HG02642 (cell line): Measurements from ENCODE around the gene RRAGC.
"Not testable (repeated sequence)": the region's sequence is repeated elsewhere in the genome, so short reads cannot be mapped to it uniquely, and the experiment has no call there.

ENCODE experiments used
- ATAC-seq: cut with Tn5 transposase; IDR thresholded peaks from one replicate; pipeline ENCODE4 v1.9.1; 2021; ENCODE audit warnings: mild to moderate bottlenecking; ENCODE audit not compliant: unreplicated experiment, poor library complexity

RRAGC gene

GRCh38 chr1:38818175-38818976 is 41.2 kb downstream of the RRAGC start:
- ATAC-seq = no peak

- ATAC-seq = no peak
Observed at GRCh38 chr1:38817267-38818174, 42.1 kb downstream of the RRAGC start.

DNA sequence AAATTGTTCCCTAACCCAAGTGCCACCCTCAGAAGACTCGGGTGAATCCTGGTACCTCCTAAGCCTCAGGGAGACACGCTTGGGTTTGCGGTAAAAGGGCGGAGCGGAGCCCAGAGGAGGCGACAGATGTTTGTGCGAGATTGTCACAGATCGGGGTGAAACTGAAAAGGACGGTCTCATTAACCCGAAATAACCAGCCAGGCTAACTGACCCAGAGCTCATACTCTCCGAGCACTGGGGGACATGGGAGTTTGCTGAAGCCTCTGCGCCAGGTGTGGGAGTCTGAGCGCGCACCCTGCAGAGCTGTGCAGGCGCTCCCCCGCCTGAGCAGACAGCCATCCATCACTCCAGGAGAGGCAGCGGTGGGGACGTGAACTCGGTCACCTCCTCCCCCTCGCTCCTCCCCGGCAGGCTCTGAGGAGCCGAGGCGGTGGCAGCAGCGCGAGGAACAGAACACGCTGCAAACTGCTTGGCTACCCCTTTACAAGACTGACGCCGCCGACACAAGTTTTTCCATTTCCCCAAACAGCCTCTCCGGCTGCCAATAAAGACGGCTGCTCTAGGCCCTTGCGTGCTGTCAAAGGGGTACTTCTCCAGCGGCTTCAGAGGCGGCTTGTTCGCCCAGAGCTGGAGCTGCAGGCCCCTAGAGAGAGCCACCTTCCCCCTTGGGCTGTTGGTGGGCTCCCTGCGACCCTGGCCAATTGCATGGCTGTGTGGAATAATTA is 43.5 kb downstream of the RRAGC start:
- peak; percentile 87 for ATAC-seq

GRCh38 chr1:38814984-38815464 is 44.5 kb downstream of the RRAGC start:
- no peak for ATAC-seq

DNA sequence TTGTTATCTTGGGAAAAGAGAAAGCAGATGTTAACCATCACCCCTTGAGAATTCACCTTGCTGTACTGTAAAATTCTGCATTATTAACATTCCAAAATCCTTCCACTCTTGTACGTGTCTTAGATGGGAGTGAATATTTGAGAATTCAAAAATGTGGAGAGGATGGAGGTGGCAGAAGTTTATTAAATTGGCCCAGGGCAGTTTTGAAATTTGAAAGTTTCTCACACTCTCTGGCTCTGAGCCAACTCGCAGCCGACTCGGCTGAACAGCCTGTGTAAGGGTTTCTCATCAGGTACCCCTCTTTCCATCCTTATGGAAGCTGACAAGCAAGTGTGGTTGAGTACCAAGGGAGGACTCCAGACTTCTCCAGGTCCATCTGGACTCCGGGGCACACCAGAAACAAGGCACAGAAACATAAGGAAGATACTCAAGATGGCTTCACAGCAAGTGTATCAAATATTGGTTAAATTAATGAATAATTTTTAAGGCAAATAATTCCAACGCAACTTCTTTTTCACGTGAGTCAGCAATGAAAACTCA is 45.1 kb downstream of the RRAGC start:
- ATAC-seq = no peak

DNA sequence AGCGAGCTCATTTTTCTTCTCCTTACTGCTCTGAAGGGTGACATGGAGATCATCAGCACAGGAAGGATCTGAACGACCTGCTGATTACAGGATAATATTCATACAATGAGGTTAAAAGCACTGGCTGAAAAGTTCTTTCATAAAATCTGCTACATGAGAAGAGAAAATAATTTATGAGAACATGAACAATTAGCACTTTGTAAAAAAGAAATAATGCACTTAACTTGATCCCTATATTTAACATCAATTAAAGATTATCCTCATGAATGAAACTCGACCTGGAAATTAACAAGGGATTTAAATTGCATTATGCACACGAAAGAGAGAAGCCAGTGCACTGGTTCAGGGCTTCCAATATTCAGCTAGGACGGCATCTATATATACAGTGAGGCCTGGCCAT is 46.6 kb downstream of the RRAGC start:
- ATAC-seq = no peak

- ATAC-seq = not testable (repeated sequence)
Observed at GRCh38 chr1:38811466-38811865, 48.1 kb downstream of the RRAGC start.

DNA sequence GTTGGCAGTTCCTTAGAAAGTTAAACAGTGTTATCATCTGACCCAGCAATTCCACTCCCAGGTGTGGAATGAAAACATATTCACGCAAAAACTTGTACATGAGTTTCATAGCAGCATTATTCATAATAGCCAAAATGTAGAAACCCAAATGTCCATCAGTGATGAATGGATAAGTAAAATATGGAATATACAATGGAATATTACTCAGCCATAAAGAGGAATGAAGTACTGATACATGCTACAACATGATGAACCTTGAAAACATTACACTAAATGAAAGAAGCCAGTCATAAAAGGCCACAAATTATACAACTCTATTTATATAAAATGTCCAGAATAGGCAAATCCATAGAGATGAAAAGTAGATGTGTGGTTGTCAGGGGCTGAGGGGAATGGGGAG is 53.5 kb downstream of the RRAGC start:
- ATAC-seq = no peak

DNA sequence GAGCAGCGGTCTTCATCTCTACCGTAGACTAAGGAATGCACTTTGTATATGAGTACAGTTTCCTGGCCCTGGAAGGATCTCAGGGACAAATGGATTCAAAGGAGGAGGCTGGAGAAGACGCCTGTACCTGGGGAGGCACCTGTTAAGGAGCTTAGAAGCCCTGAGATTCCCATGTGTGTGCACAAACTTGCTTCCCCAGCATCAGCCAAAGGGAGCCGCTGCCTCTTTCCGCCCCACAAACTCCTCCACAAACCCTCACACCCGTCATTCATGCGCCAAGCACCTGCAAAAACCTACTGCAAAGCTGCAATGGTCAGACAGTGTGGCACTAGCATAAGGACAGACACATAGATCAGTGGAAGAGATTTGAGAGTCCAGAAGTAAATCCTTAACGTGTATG is 54.5 kb downstream of the RRAGC start:
- ATAC-seq = no peak

DNA sequence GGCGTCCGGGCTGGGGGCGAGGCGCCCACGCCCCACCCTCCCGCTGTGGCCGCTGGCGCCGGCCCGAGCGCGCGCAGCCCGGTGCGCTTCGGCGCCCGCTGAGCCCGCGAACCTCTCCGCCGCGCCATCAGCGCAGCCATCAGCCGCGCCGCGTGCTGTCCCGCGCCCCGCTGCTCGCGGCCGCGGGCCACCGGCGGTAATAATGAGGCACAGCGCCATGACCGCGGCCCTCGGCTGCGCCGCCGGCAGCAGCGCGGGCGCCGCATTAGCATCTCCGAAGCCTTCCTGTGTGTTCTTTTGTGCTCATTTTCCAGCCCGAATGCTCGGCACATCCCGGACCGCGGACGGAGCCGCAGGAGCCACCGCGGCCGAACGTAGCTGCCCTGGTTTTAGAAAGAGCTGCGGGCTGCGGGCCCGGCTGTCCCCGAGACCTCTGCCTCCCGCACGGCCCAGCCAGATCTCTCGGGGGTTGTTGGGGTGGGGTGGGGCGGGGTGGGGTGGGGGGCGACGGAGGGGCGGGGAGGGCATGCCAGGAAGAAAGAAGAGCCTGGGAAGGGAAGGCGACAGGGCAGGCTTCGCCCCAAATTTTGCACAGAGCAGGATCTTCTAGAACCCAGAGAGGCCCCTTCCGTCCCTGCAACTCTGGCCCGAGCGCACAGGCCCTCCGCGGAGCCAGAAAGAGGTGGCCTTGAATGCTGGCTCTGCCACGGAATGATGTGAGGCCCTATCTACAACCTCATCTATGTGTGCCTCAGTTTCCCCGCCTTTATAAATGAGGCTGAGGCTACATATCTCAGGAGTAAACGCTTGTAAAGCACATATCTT is 55.3 kb downstream of the RRAGC start:
- ATAC-seq = no peak

GRCh38 chr1:38803647-38804046 is 55.9 kb downstream of the RRAGC start:
- no peak for ATAC-seq

DNA sequence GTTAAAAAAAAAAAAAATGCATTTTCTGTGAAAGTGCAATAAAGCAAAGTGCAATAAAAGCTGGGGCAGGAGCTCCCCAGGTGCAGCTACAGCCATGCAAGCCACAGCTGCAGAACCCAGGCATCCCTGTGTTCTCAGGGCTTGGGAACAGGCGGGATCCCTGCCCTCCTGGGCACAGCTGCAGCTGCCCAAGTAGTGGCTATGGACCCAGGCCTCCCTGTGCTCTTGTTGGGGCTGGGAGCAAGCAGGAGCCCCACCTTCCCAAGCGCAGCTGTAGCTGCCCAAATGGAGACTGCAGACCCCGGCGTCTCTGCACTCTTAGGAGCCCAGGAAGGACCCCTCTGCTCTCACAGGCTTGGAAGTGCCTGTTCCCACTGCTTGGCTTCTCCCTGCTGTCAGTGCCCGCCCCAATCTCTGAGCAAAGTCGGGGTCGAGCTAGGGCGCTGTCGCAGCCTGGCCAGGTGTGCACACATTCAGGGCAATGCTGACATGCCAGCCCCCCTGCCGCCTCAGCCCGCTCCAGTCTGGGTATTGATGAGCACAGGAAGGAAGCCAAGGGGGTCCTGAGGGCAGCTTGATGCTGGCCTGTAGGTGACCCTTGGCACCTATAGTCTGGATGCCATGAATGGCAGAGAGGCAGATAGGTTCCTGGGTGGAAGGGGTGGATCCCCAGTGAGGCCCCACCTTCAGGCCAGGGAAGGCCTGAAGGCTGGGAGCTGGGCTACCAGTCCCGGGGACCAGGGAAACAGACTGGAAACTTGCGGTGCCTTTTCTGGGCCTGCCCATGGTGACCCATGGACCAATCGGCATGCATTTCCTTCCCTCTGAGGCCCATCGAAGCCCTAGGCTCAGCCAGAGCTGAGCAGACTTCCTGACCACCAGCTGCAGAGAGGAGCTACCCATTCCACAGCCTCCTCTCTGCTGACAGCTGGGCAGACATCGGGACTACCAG is 58.6 kb downstream of the RRAGC start:
- ATAC-seq = no peak

DNA sequence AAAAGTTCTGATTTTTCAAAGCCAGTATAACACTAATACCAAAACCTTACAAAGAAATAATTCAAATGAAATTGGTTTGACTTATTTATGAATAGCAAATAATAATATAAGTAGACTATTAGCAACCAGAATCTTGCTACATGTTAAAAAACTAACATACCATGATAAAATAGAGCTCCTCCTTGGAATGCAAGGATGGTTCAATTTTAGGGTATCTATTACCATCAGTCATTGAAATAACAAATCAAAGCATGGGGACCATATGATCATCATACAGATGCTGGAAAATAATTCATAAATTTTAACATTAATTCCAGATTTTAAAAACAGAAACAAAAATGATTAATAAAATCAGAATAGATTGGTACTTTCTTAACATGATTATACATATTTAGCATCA is 66.3 kb downstream of the RRAGC start:
- ATAC-seq = no peak

DNA sequence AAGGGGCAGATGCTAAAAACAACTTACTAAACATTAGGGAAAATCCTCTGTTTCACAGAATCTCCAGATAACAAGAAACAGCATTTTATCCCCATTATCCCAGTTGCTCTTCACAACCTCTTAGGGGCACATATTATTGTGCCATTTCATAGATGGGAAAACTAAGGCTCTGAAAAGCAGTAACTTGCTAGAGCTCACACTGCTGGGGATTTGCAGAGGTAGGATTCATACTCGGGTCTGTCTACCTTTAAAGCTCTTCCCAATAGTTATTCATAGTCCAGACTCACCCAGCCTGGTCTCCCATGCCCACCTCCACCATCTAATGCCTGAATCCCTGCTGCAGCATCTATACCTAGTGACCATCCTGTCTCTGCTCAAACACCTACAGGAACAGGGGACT is 67.7 kb downstream of the RRAGC start:
- ATAC-seq = no peak

- no peak for ATAC-seq
Observed at GRCh38 chr1:38791164-38791515, 68.4 kb downstream of the RRAGC start.

DNA sequence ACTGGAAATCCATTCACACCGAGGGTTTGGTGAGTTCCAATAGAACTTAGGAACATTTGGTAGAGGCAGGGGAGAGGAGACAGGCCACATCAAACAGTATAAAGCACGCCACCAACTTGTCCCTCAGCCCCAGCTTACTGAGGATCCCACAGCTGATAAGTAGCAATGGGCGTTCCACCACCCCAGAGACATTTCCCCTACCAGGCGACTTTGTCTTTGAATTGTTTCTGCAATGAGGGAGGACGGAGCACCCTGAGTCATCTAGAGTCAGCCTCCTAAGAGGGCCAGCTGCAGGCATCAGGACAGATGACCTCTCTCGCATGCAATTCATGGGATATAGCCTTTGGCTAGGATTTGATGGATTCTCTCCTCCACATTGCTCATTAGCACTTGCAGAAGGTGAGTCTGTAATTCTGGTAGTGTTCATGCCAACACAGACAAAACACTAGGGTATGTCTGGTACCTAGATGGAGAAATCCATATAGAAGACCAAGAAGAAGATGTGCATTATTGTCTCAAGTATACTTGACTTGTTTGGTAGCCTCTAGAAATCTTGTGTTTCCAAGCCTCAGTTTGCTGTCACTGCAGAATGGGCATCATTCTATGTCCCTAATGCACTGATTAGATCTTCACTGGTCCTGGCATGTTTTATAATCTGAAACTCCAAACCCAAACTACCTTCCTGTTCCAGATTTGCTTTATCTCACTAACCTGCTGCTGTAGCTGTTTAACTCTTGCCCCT is 69.0 kb downstream of the RRAGC start:
- no peak for ATAC-seq

DNA sequence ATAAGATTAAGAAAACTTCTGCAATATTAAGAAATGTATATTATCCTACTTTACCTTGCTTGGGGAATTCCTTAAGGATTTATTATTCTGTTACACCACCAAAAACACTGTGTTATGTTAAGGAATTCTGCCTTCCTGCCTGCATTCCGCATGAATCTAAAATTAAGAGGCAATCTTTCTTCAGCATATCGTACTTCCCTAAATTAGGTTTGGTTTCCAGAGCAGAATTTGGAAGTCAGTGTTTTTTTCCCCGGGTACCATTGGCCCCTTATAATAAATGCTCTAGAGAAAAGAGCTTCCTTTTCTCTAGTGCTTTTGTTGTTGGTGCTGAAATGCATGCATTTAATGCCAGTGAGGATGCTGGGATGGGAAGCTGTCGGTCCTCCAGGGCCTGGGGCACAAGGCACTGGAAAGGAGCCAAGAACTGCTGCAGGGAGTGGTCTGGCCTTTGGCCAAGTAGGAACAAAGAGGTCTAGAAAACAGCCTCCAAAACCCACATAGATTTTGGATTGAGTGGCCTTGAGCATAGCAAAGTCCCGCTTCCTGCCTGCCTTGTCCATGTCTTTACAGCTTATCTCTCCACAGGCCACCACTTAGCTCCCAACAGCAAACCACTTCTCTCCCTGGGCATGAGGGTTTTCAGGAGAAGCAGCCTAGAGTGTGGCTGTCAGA is 69.9 kb downstream of the RRAGC start:
- no peak for ATAC-seq
